A673 (cell line): ENCODE results near the gene HOOK2.

Experiments
- EZH2 ChIP-seq: fragments of 200-600 bp; sonication (generic); IDR thresholded peaks from 2 replicates; pipeline ENCODE4 v1.6.1; 2017; ENCODE audit warnings: borderline replicate concordance, low read depth, mild to moderate bottlenecking, mixed read lengths, antibody characterized with exemption, low read length; ENCODE audit not compliant: poor library complexity, severe bottlenecking
- TF ChIP-seq, protein P1 (sequence below): fragments of 300-800, 200-600 bp; sonication (generic); conservative IDR thresholded peaks from 2 replicates; pipeline ENCODE4 v1.5.1; 2017; ENCODE audit warnings: low read depth, mild to moderate bottlenecking, antibody characterized with exemption, low read length, moderate library complexity, mixed read lengths

GRCh38 chr19:12756150-12756883 lies 19.0 kb downstream of the HOOK2 start:
- TF ChIP-seq, protein P1, sequence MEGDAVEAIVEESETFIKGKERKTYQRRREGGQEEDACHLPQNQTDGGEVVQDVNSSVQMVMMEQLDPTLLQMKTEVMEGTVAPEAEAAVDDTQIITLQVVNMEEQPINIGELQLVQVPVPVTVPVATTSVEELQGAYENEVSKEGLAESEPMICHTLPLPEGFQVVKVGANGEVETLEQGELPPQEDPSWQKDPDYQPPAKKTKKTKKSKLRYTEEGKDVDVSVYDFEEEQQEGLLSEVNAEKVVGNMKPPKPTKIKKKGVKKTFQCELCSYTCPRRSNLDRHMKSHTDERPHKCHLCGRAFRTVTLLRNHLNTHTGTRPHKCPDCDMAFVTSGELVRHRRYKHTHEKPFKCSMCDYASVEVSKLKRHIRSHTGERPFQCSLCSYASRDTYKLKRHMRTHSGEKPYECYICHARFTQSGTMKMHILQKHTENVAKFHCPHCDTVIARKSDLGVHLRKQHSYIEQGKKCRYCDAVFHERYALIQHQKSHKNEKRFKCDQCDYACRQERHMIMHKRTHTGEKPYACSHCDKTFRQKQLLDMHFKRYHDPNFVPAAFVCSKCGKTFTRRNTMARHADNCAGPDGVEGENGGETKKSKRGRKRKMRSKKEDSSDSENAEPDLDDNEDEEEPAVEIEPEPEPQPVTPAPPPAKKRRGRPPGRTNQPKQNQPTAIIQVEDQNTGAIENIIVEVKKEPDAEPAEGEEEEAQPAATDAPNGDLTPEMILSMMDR: no peak
- no peak for TF ChIP-seq EZH2
